IMR-90 (cell line): ENCODE data around the gene SRBD1. TPM values are rescaled to one million over a fixed set of nuclear protein-coding genes. Genes with fewer than 3 reads are reported as not detected.
A peak's percentile ranks its signal among the peaks of the same experiment; 100 is the strongest.

Experiments used
- ATAC-seq: fragments of 200-7000 bp; cut with Tn5 transposase; 2 replicates; pipeline ENCODE4 v1.9.1; 2020; ENCODE audit warnings: low read depth, mild to moderate bottlenecking, moderate library complexity
- BruUV-seq: library from RNA; stranded (reverse); fragments of 400-500 nt; replicated peaks from 2 replicates; lab custom pipeline; 2021; lab: Mats Ljungman, UMichigan
- CTCF ChIA-PET: fragments of 300-600 bp; formaldehyde crosslinking; extraction: SDS; loops from one replicate; lab custom pipeline; 2021; ENCODE audit warnings: antibody characterized with exemption; lab: Yijun Ruan, JAX
- POLR2A ChIA-PET: fragments of 300-600 bp; sonication (Branson Sonifier 250); formaldehyde crosslinking; loops from one replicate; lab custom pipeline; 2022; ENCODE audit warnings: antibody characterized with exemption; ENCODE audit not compliant: unreplicated experiment; lab: Charles Lee
- DNase-seq: peaks from one replicate; pipeline ENCODE4 v3.0.0; 2013
- H2AFZ ChIP-seq: replicated peaks from 2 replicates; pipeline ENCODE3; 2013; ENCODE audit warnings: low read length, mild to moderate bottlenecking; ENCODE audit not compliant: poor library complexity
- H2AK5ac ChIP-seq: 2 replicates; pipeline ENCODE4 v1.6.1; 2013; ENCODE audit warnings: low read depth, low read length, inconsistent platforms
- H2AK9ac ChIP-seq: replicated peaks from 2 replicates; pipeline ENCODE3; 2013; ENCODE audit warnings: mild to moderate bottlenecking, low read depth, low read length, moderate library complexity; ENCODE audit not compliant: poor library complexity
- H2BK120ac ChIP-seq: 2 replicates; pipeline ENCODE4 v1.6.1; 2013; ENCODE audit warnings: low read depth, low read length, inconsistent platforms
- H2BK15ac ChIP-seq: 3 replicates; pipeline ENCODE4 v1.6.1; 2013; ENCODE audit warnings: low read depth, low read length, inconsistent platforms
- H2BK20ac ChIP-seq: 2 replicates; pipeline ENCODE4 v1.6.1; 2013; ENCODE audit warnings: low read depth, mild to moderate bottlenecking, inconsistent platforms, low read length, moderate library complexity
- H2BK5ac ChIP-seq: 2 replicates; pipeline ENCODE4 v1.6.1; 2013; ENCODE audit warnings: mild to moderate bottlenecking, low read depth, low read length, inconsistent platforms; ENCODE audit not compliant: poor library complexity, severe bottlenecking
- H3K14ac ChIP-seq: replicated peaks from 2 replicates; pipeline ENCODE4 v1.6.1; 2013; ENCODE audit warnings: low read depth, low read length, inconsistent platforms
- H3K18ac ChIP-seq: 2 replicates; pipeline ENCODE4 v1.6.1; 2013; ENCODE audit warnings: low read depth, low read length, control low read depth
- H3K23ac ChIP-seq: 2 replicates; pipeline ENCODE4 v1.6.1; 2013; ENCODE audit warnings: low read depth, low read length, inconsistent platforms
- H3K27ac ChIP-seq: 2 replicates; pipeline ENCODE4 v1.5.1; 2013; ENCODE audit warnings: mild to moderate bottlenecking, control low read depth, low read length; ENCODE audit not compliant: insufficient read depth
- H3K27me3 ChIP-seq: 2 replicates; pipeline ENCODE4 v1.6.1; 2013; ENCODE audit warnings: low read length; ENCODE audit not compliant: control insufficient read depth, insufficient read depth
- H3K36me3 ChIP-seq: 2 replicates; pipeline ENCODE4 v1.6.1; 2013; ENCODE audit warnings: low read length, mixed read lengths; ENCODE audit not compliant: control insufficient read depth, insufficient read depth
- H3K4ac ChIP-seq: 2 replicates; pipeline ENCODE4 v1.6.1; 2013; ENCODE audit warnings: low read depth, low read length, inconsistent platforms
- H3K4me1 ChIP-seq: 2 replicates; pipeline ENCODE4 v1.6.1; 2013; ENCODE audit warnings: low read length, mixed read lengths; ENCODE audit not compliant: control insufficient read depth, insufficient read depth
- H3K4me2 ChIP-seq: 2 replicates; pipeline ENCODE4 v1.6.1; 2013; ENCODE audit warnings: low read depth, mild to moderate bottlenecking, control low read depth, low read length, moderate library complexity
- H3K4me3 ChIP-seq: 2 replicates; pipeline ENCODE4 v1.5.1; 2013; ENCODE audit warnings: low read depth, mild to moderate bottlenecking, control low read depth, low read length, moderate library complexity; ENCODE audit not compliant: insufficient read depth
- H3K56ac ChIP-seq: 2 replicates; pipeline ENCODE4 v1.6.1; 2013; ENCODE audit warnings: low read length, inconsistent platforms; ENCODE audit not compliant: insufficient read depth; ENCODE audit errors: extremely low read depth
- H3K79me1 ChIP-seq, 2 experiments: 2 replicates each; pipeline ENCODE4 v1.6.1; 2013; ENCODE audit warnings: low read length in 2 of 2, inconsistent platforms in 1 of 2, low read depth in 1 of 2
- H3K9ac ChIP-seq: 2 replicates; pipeline ENCODE4 v1.6.1; 2013; ENCODE audit warnings: low read depth, low read length, control low read depth
- H3K9me1 ChIP-seq: 2 replicates; pipeline ENCODE4 v1.6.1; 2013; ENCODE audit warnings: low read length, inconsistent platforms; ENCODE audit not compliant: insufficient read depth
- H3K9me3 ChIP-seq: 2 replicates; pipeline ENCODE4 v1.6.1; 2013; ENCODE audit warnings: low read length; ENCODE audit not compliant: control insufficient read depth, insufficient read depth
- H4K20me1 ChIP-seq: 2 replicates; pipeline ENCODE4 v1.6.1; 2013; ENCODE audit warnings: low read length, inconsistent platforms; ENCODE audit not compliant: insufficient read depth
- H4K5ac ChIP-seq: 2 replicates; pipeline ENCODE4 v1.6.1; 2013; ENCODE audit warnings: mild to moderate bottlenecking, low read depth, low read length, control low read depth
- H4K8ac ChIP-seq, 2 experiments: 2 replicates each; pipeline ENCODE4 v1.6.1; 2013; ENCODE audit warnings: low read depth in 2 of 2, low read length in 2 of 2, control low read depth in 1 of 2, inconsistent platforms in 1 of 2
- H4K91ac ChIP-seq: 2 replicates; pipeline ENCODE4 v1.6.1; 2013; ENCODE audit warnings: low read depth, low read length, inconsistent platforms; ENCODE audit not compliant: insufficient read depth
- BHLHE40 ChIP-seq: fragments of 150-350 bp; IDR thresholded peaks from 2 replicates; pipeline ENCODE4 v1.6.1; 2016; ENCODE audit warnings: mild to moderate bottlenecking, low read depth, low read length
- MAZ ChIP-seq: IDR thresholded peaks from 2 replicates; pipeline ENCODE4 v1.6.1; 2012; ENCODE audit warnings: low read depth, mild to moderate bottlenecking, low read length, improper control_type of control experiment, moderate library complexity, borderline replicate concordance
- MXI1 ChIP-seq: IDR thresholded peaks from 2 replicates; pipeline ENCODE4 v1.6.1; 2012; ENCODE audit warnings: low read depth, mild to moderate bottlenecking, low read length, moderate library complexity, borderline replicate concordance
- POLR2A ChIP-seq: IDR thresholded peaks from 2 replicates; pipeline ENCODE4 v1.6.1; 2012; ENCODE audit warnings: mild to moderate bottlenecking, low read depth, low read length
- RAD21 ChIP-seq: IDR thresholded peaks from 2 replicates; pipeline ENCODE4 v1.6.1; 2012; ENCODE audit warnings: low read length, improper control_type of control experiment
- USF2 ChIP-seq: fragments of 150-350 bp; IDR thresholded peaks from 2 replicates; pipeline ENCODE4 v1.6.1; 2017; ENCODE audit warnings: mild to moderate bottlenecking, antibody characterized with exemption, low read length, low read depth
- WGBS, 2 experiments: methylation state at CpG; one replicate each; pipeline versions ENCODE4 v1.1.5 to v1.1.7; 2013; ENCODE audit warnings: missing lambda C conversion rate in 2 of 2; ENCODE audit not compliant: insufficient read length in 1 of 2; ENCODE audit errors: extremely low coverage in 2 of 2; 5-methylcytosine and 5-hydroxymethylcytosine counted together
- dilution Hi-C: fragments of 300-500 bp; cut with HindIII; formaldehyde crosslinking; loops from one replicate; pipeline ENCODE4 v1.14.3; 2018; ENCODE audit warnings: low sequenced_read_pairs; ENCODE audit not compliant: unreplicated experiment
- in situ Hi-C: fragments of 300-500 bp; cut with MboI; formaldehyde crosslinking; loops from 3 replicates; pipeline ENCODE4 v1.14.3; 2019; ENCODE audit warnings: low sequenced_read_pairs, inconsistent platforms, mixed read lengths
- intact Hi-C: fragments of 100-400 bp; cut with micrococcal nuclease; formaldehyde crosslinking; loops from 2 replicates; pipeline ENCODE4 v1.10.0; 2022
- polyA plus RNA-seq, 3 experiments: library from polyadenylated mRNA; depleted of rRNA; stranded (reverse); fragments of >200 nt; gene quantifications; 2 replicates each; pipeline ENCODE4 v1.2.3, GENCODE V29; 2012; ENCODE audit warnings: low replicate concordance in 1 of 3
- total RNA-seq: library from RNA; depleted of rRNA; stranded (reverse); fragments of >200 nt; gene quantifications from 2 replicates; pipeline ENCODE4 v1.2.3, GENCODE V29; 2012

Gene SRBD1
- total and polyA plus RNA-seq, 2 of the 4 experiments (the other 2 are of a cell fraction): 3.5 to 14.7 TPM

GRCh38 chr2:45649858-45650811 is 39.1 kb upstream of the SRBD1 start:
- peak overlapping the region; percentile 94 for H3K23ac ChIP-seq
- H3K27me3 ChIP-seq: no peaks in the 10 kb centered on the region
- H2BK120ac ChIP-seq: peak overlapping the region; percentile 52; the same call in 1 of the 2 replicates
- in situ Hi-C loops: loop anchor here (5.0 to 25.0 kb wide), 3 partner anchors 127 to 662 kb away; no protein-coding TSS in a partner anchor
- H3K4me2 ChIP-seq: peak overlapping the region; percentile 85
- ChIA-PET CTCF (interaction anchor here (0.6 to 1.5 kb wide), 4 partner anchors 83 to 674 kb away, joined by 3 to 4 read pairs (median 3); no protein-coding TSS in a partner anchor), POLR2A (no interaction called here)
- no TSS peak for BruUV-seq
- peak; percentile 40 for ATAC-seq
- peak overlapping the region; percentile 80 for H2BK5ac ChIP-seq
- peak overlapping the region; percentile 23; the same call in 1 of the 3 replicates for H2BK15ac ChIP-seq
- H3K4me3 ChIP-seq: peak overlapping the region; percentile 49
- peaks cover 4% of the 10 kb centered on the region for H3K4me1 ChIP-seq
- H3K14ac ChIP-seq: peak overlapping the region; percentile 83
- H4K20me1 ChIP-seq: peaks cover 8% of the 10 kb centered on the region; the same call in 1 of the 2 replicates
- peak overlapping the region; percentile 38 to 80; a peak in 2 of 4 replicates for H4K8ac ChIP-seq
- peak; percentile 33 for DNase-seq
- peak overlapping the region; percentile 65; the same call in 1 of the 2 replicates for H3K56ac ChIP-seq
- peak overlapping the region; percentile 78 for H3K4ac ChIP-seq
- H4K5ac ChIP-seq: no peak overlapping the region; the same call in 1 of the 2 replicates
- peaks cover 22 to 38% of the 10 kb centered on the region in 2 experiments for H3K79me1 ChIP-seq
- peak overlapping the region; percentile 83 for H3K27ac ChIP-seq
- no peaks in the 10 kb centered on the region for H3K9me3 ChIP-seq
- peak overlapping the region; percentile 5; the same call in 1 of the 2 replicates for H3K18ac ChIP-seq
- intact Hi-C loops: loop anchor here (2.0 to 5.0 kb wide), 2 partner anchors 107 to 129 kb away; no protein-coding TSS in a partner anchor
- TF ChIP-seq POLR2A: no peak
- peak; percentile 78 for TF ChIP-seq BHLHE40
- no peak for TF ChIP-seq MAZ
- no peak for TF ChIP-seq RAD21
- TF ChIP-seq MXI1: 0 out of 2 replicates have a peak, but pooled peaks have one; percentile 13
- peak; percentile 94 for TF ChIP-seq USF2
- H3K9ac ChIP-seq: peak overlapping the region; percentile 73
- no peak overlapping the region; the same call in 1 of the 2 replicates for H4K91ac ChIP-seq
- peak overlapping the region; percentile 95 for H2AFZ ChIP-seq
- no peaks in the 10 kb centered on the region for H3K9me1 ChIP-seq
- H3K36me3 ChIP-seq: no peaks in the 10 kb centered on the region
- H2AK9ac ChIP-seq: peak overlapping the region; percentile 56
- H2BK20ac ChIP-seq: no peak overlapping the region
- dilution Hi-C loops: loop anchor here (25.0 kb wide), 1 partner anchor 287 kb away; no protein-coding TSS in a partner anchor
- whole genome bisulfite sequencing, 2 experiments: 0% methylated on average over 22 of the region's 66 CpGs; no CpG with 5 or more reads in 1 of the 2 experiments
- no peak overlapping the region for H2AK5ac ChIP-seq
